ENCODE results near the gene RBM15B. TPM values are rescaled to one million over a fixed set of nuclear protein-coding genes. Genes with fewer than 3 reads are reported as not detected.
A peak's percentile ranks its signal among the peaks of the same experiment; 100 is the strongest.

Gene RBM15B
- polyA plus RNA-seq, 1 donor (not counting 4 experiments of a cell fraction or from before 2014, with no cell fraction given) = 10.2 TPM

GRCh38 chr3:51436998-51437639 is 46.0 kb downstream of the RBM15B start:
- H3K4me1 ChIP-seq (ENCODE audit: control insufficient read depth, extremely low read depth, insufficient read depth, low read length) = peaks cover 14% of the 10 kb centered on the region
- peak; percentile 23 for DNase-seq (ENCODE audit: low read depth, low spot score)
- H3K4me2 ChIP-seq (ENCODE audit: control insufficient read depth, extremely low read depth, insufficient read depth, low read depth, low read length) = no peak overlapping the region
- no peaks in the 10 kb centered on the region for H3K27me3 ChIP-seq (ENCODE audit: control insufficient read depth, extremely low read depth, insufficient read depth, low read length)
- TF ChIP-seq CTCF (optimal IDR thresholded peaks at IDR 0.05 in 1 of 3, IDR thresholded peaks at IDR 0.05 in 1 of 3, conservative IDR thresholded peaks at IDR 0.05 in 1 of 3; ENCODE audit: extremely low read depth in 1 of 3, insufficient read depth in 2 of 3, low read length in 3 of 3) (no peak), EZH2 (IDR thresholded peaks at IDR 0.05; ENCODE audit: low read length) (no peak)
- peak overlapping the region; percentile 9 for H3K27ac ChIP-seq (ENCODE audit: control insufficient read depth, insufficient read depth, low read length)
- H2AFZ ChIP-seq (ENCODE audit: control insufficient read depth, low read length) = no peak overlapping the region
- H3K79me2 ChIP-seq (ENCODE audit: control insufficient read depth, insufficient read depth, low read length) = peaks cover 2% of the 10 kb centered on the region
- dilution Hi-C loops (cut with MboI; ENCODE audit: extremely low pct_ligation_motif_present, low sequenced_read_pairs) = no loop called here
- H3K9me1 ChIP-seq (ENCODE audit: control insufficient read depth, extremely low read depth, insufficient read depth, low read length) = no peaks in the 10 kb centered on the region
- H3K36me3 ChIP-seq (ENCODE audit: control insufficient read depth in 2 of 2, extremely low read depth in 1 of 2, insufficient read depth in 2 of 2, low read length in 2 of 2) = peaks cover 5 to 12% of the 10 kb centered on the region in 2 experiments
- no peak overlapping the region for H3K4me3 ChIP-seq (ENCODE audit: control insufficient read depth in 2 of 3, extremely low read depth in 1 of 3, insufficient read depth in 2 of 3, low read depth in 1 of 3, low read length in 3 of 3)
- FAIRE-seq = no peak
- no peaks in the 10 kb centered on the region for H4K20me1 ChIP-seq (ENCODE audit: control insufficient read depth, extremely low read depth, insufficient read depth, low read length)
- no peak overlapping the region for H3K9ac ChIP-seq (ENCODE audit: control insufficient read depth, extremely low read depth, insufficient read depth, low read length)
- no peaks in the 10 kb centered on the region for H3K9me3 ChIP-seq (ENCODE audit: control insufficient read depth, low read depth, low read length)

- peaks cover 4 to 12% of the 10 kb centered on the region in 2 experiments for H3K36me3 ChIP-seq (ENCODE audit: control insufficient read depth in 2 of 2, extremely low read depth in 1 of 2, insufficient read depth in 2 of 2, low read length in 2 of 2)
- H2AFZ ChIP-seq (ENCODE audit: control insufficient read depth, low read length) = no peak overlapping the region
- H3K9me3 ChIP-seq (ENCODE audit: control insufficient read depth, low read depth, low read length) = no peaks in the 10 kb centered on the region
- FAIRE-seq (no peak), DNase-seq (ENCODE audit: low read depth, low spot score) (no peak)
- TF ChIP-seq CTCF (optimal IDR thresholded peaks at IDR 0.05 in 1 of 3, IDR thresholded peaks at IDR 0.05 in 1 of 3, conservative IDR thresholded peaks at IDR 0.05 in 1 of 3; ENCODE audit: extremely low read depth in 1 of 3, insufficient read depth in 2 of 3, low read length in 3 of 3) (no peak), EZH2 (IDR thresholded peaks at IDR 0.05; ENCODE audit: low read length) (no peak)
- dilution Hi-C loops (cut with MboI; ENCODE audit: extremely low pct_ligation_motif_present, low sequenced_read_pairs) = no loop called here
- H4K20me1 ChIP-seq (ENCODE audit: control insufficient read depth, extremely low read depth, insufficient read depth, low read length) = no peaks in the 10 kb centered on the region
- no peaks in the 10 kb centered on the region for H3K9me1 ChIP-seq (ENCODE audit: control insufficient read depth, extremely low read depth, insufficient read depth, low read length)
- peaks cover 10% of the 10 kb centered on the region for H3K4me1 ChIP-seq (ENCODE audit: control insufficient read depth, extremely low read depth, insufficient read depth, low read length)
- H3K9ac ChIP-seq (ENCODE audit: control insufficient read depth, extremely low read depth, insufficient read depth, low read length) = no peak overlapping the region
- H3K27me3 ChIP-seq (ENCODE audit: control insufficient read depth, extremely low read depth, insufficient read depth, low read length) = no peaks in the 10 kb centered on the region
- no peak overlapping the region for H3K4me2 ChIP-seq (ENCODE audit: control insufficient read depth, extremely low read depth, insufficient read depth, low read depth, low read length)
- peaks cover 8% of the 10 kb centered on the region for H3K79me2 ChIP-seq (ENCODE audit: control insufficient read depth, insufficient read depth, low read length)
- H3K4me3 ChIP-seq (ENCODE audit: control insufficient read depth in 2 of 3, extremely low read depth in 1 of 3, insufficient read depth in 2 of 3, low read depth in 1 of 3, low read length in 3 of 3) = no peak overlapping the region
- H3K27ac ChIP-seq (ENCODE audit: control insufficient read depth, insufficient read depth, low read length) = no peak overlapping the region
Observed at GRCh38 chr3:51441282-51442030, 50.4 kb downstream of the RBM15B start.

Data from keratinocyte (primary cell).